Omental fat pad (tissue), 4 donors: ENCODE data around the gene VKORC1L1. TPM values are rescaled to one million over a fixed set of nuclear protein-coding genes. Genes with fewer than 3 reads are reported as not detected.
"Not testable (repeated sequence)": the region's sequence is repeated elsewhere in the genome, so short reads cannot be mapped to it uniquely, and the experiment has no call there.

Experiments
- ATAC-seq: fragments of 150-250 bp; one replicate; pipeline ENCODE4 v1.9.1; 2016; ENCODE audit warnings: mild to moderate bottlenecking, moderate library complexity; ENCODE audit not compliant: low FRiP score
- DNase-seq: peaks from one replicate; pipeline ENCODE4 v3.0.0-alpha.2; 2019; ENCODE audit warnings: low spot score
- CTCF ChIP-seq, 3 donors: fragments of 450-650 bp; IDR thresholded peaks; one replicate each; pipeline ENCODE4 v1.5.1; 2016 to 2017; ENCODE audit warnings: antibody characterized with exemption in 3 of 3, mild to moderate bottlenecking in 3 of 3, moderate library complexity in 2 of 3
- total RNA-seq, 4 donors: library from RNA; depleted of rRNA; stranded (reverse); fragments of >200 nt; gene quantifications; one replicate each; pipeline ENCODE4 v1.1.0, GENCODE V29; 2016

VKORC1L1 gene
- total RNA-seq, 4 donors from 2014 or later: 32.5 to 123 (median 51.5) TPM

GRCh38 chr7:65892161-65892560 is 19.3 kb downstream of the VKORC1L1 start:
- no peak for DNase-seq
- TF ChIP-seq CTCF (IDR thresholded peaks at IDR 0.05): no peak
- no peak for ATAC-seq

- DNase-seq (no peak), ATAC-seq (no peak)
- no peak for TF ChIP-seq CTCF (IDR thresholded peaks at IDR 0.05)
Observed at GRCh38 chr7:65892835-65893234, 20.0 kb downstream of the VKORC1L1 start.

- no peak for TF ChIP-seq CTCF (IDR thresholded peaks at IDR 0.05)
- no peak for DNase-seq
- no peak for ATAC-seq
Observed at GRCh38 chr7:65896279-65896870, 23.5 kb downstream of the VKORC1L1 start.

- DNase-seq, ATAC-seq: not testable (repeated sequence)
Observed at GRCh38 chr7:65897289-65897688, 24.4 kb downstream of the VKORC1L1 start.

- not testable (repeated sequence) for DNase-seq, ATAC-seq
Observed at GRCh38 chr7:65898677-65899447, 26.0 kb downstream of the VKORC1L1 start.

- no peak for TF ChIP-seq CTCF (IDR thresholded peaks at IDR 0.05)
- DNase-seq: no peak
- no peak for ATAC-seq
Observed at GRCh38 chr7:65902306-65902705, 29.4 kb downstream of the VKORC1L1 start.

GRCh38 chr7:65907501-65908198 is 34.8 kb downstream of the VKORC1L1 start:
- no peak for TF ChIP-seq CTCF (IDR thresholded peaks at IDR 0.05)
- DNase-seq (no peak), ATAC-seq (no peak)

GRCh38 chr7:65910237-65910636 is 37.4 kb downstream of the VKORC1L1 start:
- no peak for ATAC-seq
- TF ChIP-seq CTCF (IDR thresholded peaks at IDR 0.05): no peak
- DNase-seq: no peak
